Measurements from ENCODE around the gene MYO7A.

- TF ChIP-seq ZFX (IDR thresholded peaks at IDR 0.05; ENCODE audit: borderline replicate concordance) (no peak), CTCF (IDR thresholded peaks at IDR 0.05) (no peak)
Observed at GRCh38 chr11:77140231-77140851, 12.3 kb downstream of the MYO7A start.
